B cell (primary cell): ENCODE measurements around the gene SMAD1.

Experiments
- EZH2 ChIP-seq: IDR thresholded peaks from 2 replicates; pipeline ENCODE4 v1.6.1; 2012; ENCODE audit warnings: borderline replicate concordance, low read depth, mild to moderate bottlenecking, moderate library complexity, low read length; ENCODE audit not compliant: insufficient read depth, poor library complexity, severe bottlenecking
- TF ChIP-seq, protein P1 (sequence below): fragments of 200-600 bp; IDR thresholded peaks from one replicate; pipeline ENCODE4 v1.8.0; 2022; ENCODE audit warnings: antibody characterized with exemption, mild to moderate bottlenecking

DNA sequence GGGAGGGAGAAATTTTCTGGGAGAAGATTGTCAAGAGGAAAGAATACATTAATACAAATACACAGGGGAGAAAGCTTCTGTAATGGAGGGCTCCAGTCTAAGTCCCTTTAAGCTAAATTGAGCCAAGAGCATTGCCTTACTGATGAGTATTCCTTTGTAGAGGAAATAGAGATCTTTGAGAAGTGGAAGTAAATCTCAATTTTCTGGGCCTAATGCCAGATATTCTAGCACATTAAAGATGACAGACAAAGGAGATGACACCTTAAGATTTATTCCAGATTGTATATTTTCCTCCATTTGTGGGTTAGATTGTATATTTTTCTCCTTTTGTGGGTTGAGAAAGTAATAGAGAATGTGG lies 28.5 kb upstream of the SMAD1 start:
- TF ChIP-seq, protein P1, sequence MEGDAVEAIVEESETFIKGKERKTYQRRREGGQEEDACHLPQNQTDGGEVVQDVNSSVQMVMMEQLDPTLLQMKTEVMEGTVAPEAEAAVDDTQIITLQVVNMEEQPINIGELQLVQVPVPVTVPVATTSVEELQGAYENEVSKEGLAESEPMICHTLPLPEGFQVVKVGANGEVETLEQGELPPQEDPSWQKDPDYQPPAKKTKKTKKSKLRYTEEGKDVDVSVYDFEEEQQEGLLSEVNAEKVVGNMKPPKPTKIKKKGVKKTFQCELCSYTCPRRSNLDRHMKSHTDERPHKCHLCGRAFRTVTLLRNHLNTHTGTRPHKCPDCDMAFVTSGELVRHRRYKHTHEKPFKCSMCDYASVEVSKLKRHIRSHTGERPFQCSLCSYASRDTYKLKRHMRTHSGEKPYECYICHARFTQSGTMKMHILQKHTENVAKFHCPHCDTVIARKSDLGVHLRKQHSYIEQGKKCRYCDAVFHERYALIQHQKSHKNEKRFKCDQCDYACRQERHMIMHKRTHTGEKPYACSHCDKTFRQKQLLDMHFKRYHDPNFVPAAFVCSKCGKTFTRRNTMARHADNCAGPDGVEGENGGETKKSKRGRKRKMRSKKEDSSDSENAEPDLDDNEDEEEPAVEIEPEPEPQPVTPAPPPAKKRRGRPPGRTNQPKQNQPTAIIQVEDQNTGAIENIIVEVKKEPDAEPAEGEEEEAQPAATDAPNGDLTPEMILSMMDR: no peak
- TF ChIP-seq EZH2: no peak
